Hepatic stellate cell (primary cell): ENCODE results near the gene CCDC88C.

Experiments
- DNase-seq: peaks from one replicate; pipeline ENCODE4 v3.0.0; 2011; ENCODE audit warnings: low spot score

Gene CCDC88C

GRCh38 chr14:91380610-91381371, 36.8 kb downstream of the CCDC88C start:
- DNase-seq: no peak

- DNase-seq: no peak
These were observed 37.5 kb downstream of the CCDC88C start for GRCh38 chr14:91380123-91380522.

GRCh38 chr14:91379579-91379932, 38.1 kb downstream of the CCDC88C start:
- no peak for DNase-seq

GRCh38 chr14:91378930-91379578, 38.6 kb downstream of the CCDC88C start:
- DNase-seq: no peak

GRCh38 chr14:91377700-91378652, 39.6 kb downstream of the CCDC88C start:
- no peak for DNase-seq

GRCh38 chr14:91376547-91377477, 40.8 kb downstream of the CCDC88C start:
- DNase-seq: no peak

GRCh38 chr14:91375720-91376452, 41.7 kb downstream of the CCDC88C start:
- no peak for DNase-seq

- no peak for DNase-seq
These were observed 42.5 kb downstream of the CCDC88C start for GRCh38 chr14:91374879-91375702.

GRCh38 chr14:91374287-91374878, 43.2 kb downstream of the CCDC88C start:
- DNase-seq: no peak

- DNase-seq: no peak
These were observed 43.9 kb downstream of the CCDC88C start for GRCh38 chr14:91373591-91374254.

- DNase-seq: no peak
These were observed 44.7 kb downstream of the CCDC88C start for GRCh38 chr14:91372671-91373495.

GRCh38 chr14:91371990-91372375, 45.6 kb downstream of the CCDC88C start:
- no peak for DNase-seq

GRCh38 chr14:91371011-91371989, 46.3 kb downstream of the CCDC88C start:
- DNase-seq: no peak

- DNase-seq: no peak
These were observed 47.8 kb downstream of the CCDC88C start for GRCh38 chr14:91369628-91370445.

- no peak for DNase-seq
These were observed 48.7 kb downstream of the CCDC88C start for GRCh38 chr14:91368776-91369416.
